Osteocyte (in vitro differentiated cells): ENCODE measurements around the gene MYL12A. TPM values are rescaled to one million over a fixed set of nuclear protein-coding genes. Genes with fewer than 3 reads are reported as not detected.

Experiments used
- DNase-seq: peaks from one replicate; pipeline ENCODE4 v3.0.0; 2021; ENCODE audit warnings: mixed read lengths; ENCODE audit not compliant: unreplicated experiment; ENCODE audit errors: extremely low spot score
- H3K27ac Mint-ChIP-seq: one replicate; pipeline ENCODE4 v1.8.0; 2021; ENCODE audit warnings: mild to moderate bottlenecking, mixed read lengths; ENCODE audit not compliant: unreplicated experiment
- H3K27me3 Mint-ChIP-seq: one replicate; pipeline ENCODE4 v1.8.0; 2021; ENCODE audit warnings: mixed read lengths; ENCODE audit not compliant: unreplicated experiment
- H3K36me3 Mint-ChIP-seq: one replicate; pipeline ENCODE4 v1.8.0; 2021; ENCODE audit warnings: mixed read lengths; ENCODE audit not compliant: unreplicated experiment
- H3K4me1 Mint-ChIP-seq: one replicate; pipeline ENCODE4 v1.8.0; 2021; ENCODE audit warnings: mixed read lengths; ENCODE audit not compliant: unreplicated experiment
- H3K4me3 Mint-ChIP-seq: one replicate; pipeline ENCODE4 v1.8.0; 2021; ENCODE audit warnings: mild to moderate bottlenecking, moderate library complexity, mixed read lengths; ENCODE audit not compliant: unreplicated experiment
- H3K9me3 Mint-ChIP-seq: one replicate; pipeline ENCODE4 v1.8.0; 2021; ENCODE audit warnings: mixed read lengths; ENCODE audit not compliant: unreplicated experiment
- CTCF ChIP-seq: fragments of 200-600 bp; sonication (generic); IDR thresholded peaks from 2 replicates; pipeline ENCODE4 v1.5.0; 2021; ENCODE audit warnings: antibody characterized with exemption, mild to moderate bottlenecking, moderate library complexity
- total RNA-seq: library from RNA; stranded (reverse); gene quantifications from 2 replicates; pipeline ENCODE4 v1.2.1, GENCODE V29; 2021

The MYL12A gene
- total RNA-seq, 1 donor from 2014 or later: 500 TPM

- peak; percentile 91 for DNase-seq
- Mint-ChIP-seq H3K27ac (peak within 1 kb of the TSS; percentile 97), H3K27me3 (no peaks in the 10 kb centered on the region), H3K4me1 (peaks cover 65% of the 10 kb centered on the region), H3K9me3 (no peaks in the 10 kb centered on the region), H3K4me3 (peak within 1 kb of the TSS; percentile 91), H3K36me3 (peaks cover 18% of the 10 kb centered on the region)
- TF ChIP-seq CTCF: no peak
These were observed 14.0 kb downstream of the MYL12A start, which contains the start of gene MYL12B for GRCh38 chr18:3261373-3262233. MYL12B (plus strand) TSS chr18:3262133; CDS start chr18:3272899, 10,766 bp downstream.

GRCh38 chr18:3262234-3263131 is 14.9 kb downstream of the MYL12A start:
- Mint-ChIP-seq H3K27ac (peak overlapping the region; percentile 83), H3K4me3 (peak overlapping the region; percentile 91), H3K36me3 (peaks cover 16% of the 10 kb centered on the region), H3K4me1 (peaks cover 64% of the 10 kb centered on the region), H3K27me3 (no peaks in the 10 kb centered on the region), H3K9me3 (no peaks in the 10 kb centered on the region)
- TF ChIP-seq CTCF: no peak
- DNase-seq: no peak

- TF ChIP-seq CTCF: no peak
- peak overlapping the region; percentile 83 for H3K27ac Mint-ChIP-seq
- no peak for DNase-seq
- no peaks in the 10 kb centered on the region for H3K9me3 Mint-ChIP-seq
- H3K27me3 Mint-ChIP-seq: no peaks in the 10 kb centered on the region
- H3K4me3 Mint-ChIP-seq: peak overlapping the region; percentile 91
- peaks cover 8% of the 10 kb centered on the region for H3K36me3 Mint-ChIP-seq
- peaks cover 66% of the 10 kb centered on the region for H3K4me1 Mint-ChIP-seq
These were observed 15.6 kb downstream of the MYL12A start for GRCh38 chr18:3263132-3263700.

- Mint-ChIP-seq H3K9me3 (no peaks in the 10 kb centered on the region), H3K27ac (peak overlapping the region; percentile 1), H3K36me3 (peaks cover 4% of the 10 kb centered on the region), H3K27me3 (no peaks in the 10 kb centered on the region), H3K4me1 (peaks cover 75% of the 10 kb centered on the region), H3K4me3 (no peak overlapping the region)
- TF ChIP-seq CTCF: no peak
- DNase-seq: no peak
These were observed 16.8 kb downstream of the MYL12A start for GRCh38 chr18:3264362-3264761.
